Measurements from ENCODE around the gene EME2. TPM values are rescaled to one million over a fixed set of nuclear protein-coding genes. Genes with fewer than 3 reads are reported as not detected.

The EME2 gene
- total RNA-seq, 4 donors from 2014 or later = 5.5 to 10.4 (median 6.5) TPM

GRCh38 chr16:1734123-1734522 lies 38.5 kb upstream of the EME2 start:
- DNase-seq (ENCODE audit: extremely low spot score) = no peak
- Histone ChIP-seq H3K9me3 (no peaks in the 10 kb centered on the region), H3K27me3 (no peaks in the 10 kb centered on the region), H3K27ac (replicated peaks in 1 of 4) (no peak overlapping the region), H3K36me3 (peaks cover 27 to 59% (median 55%) of the 10 kb centered on the region in 4 donors), H3K4me1 (no peaks in the 10 kb centered on the region), H3K4me3 (no peak overlapping the region)
- TF ChIP-seq, protein P1, sequence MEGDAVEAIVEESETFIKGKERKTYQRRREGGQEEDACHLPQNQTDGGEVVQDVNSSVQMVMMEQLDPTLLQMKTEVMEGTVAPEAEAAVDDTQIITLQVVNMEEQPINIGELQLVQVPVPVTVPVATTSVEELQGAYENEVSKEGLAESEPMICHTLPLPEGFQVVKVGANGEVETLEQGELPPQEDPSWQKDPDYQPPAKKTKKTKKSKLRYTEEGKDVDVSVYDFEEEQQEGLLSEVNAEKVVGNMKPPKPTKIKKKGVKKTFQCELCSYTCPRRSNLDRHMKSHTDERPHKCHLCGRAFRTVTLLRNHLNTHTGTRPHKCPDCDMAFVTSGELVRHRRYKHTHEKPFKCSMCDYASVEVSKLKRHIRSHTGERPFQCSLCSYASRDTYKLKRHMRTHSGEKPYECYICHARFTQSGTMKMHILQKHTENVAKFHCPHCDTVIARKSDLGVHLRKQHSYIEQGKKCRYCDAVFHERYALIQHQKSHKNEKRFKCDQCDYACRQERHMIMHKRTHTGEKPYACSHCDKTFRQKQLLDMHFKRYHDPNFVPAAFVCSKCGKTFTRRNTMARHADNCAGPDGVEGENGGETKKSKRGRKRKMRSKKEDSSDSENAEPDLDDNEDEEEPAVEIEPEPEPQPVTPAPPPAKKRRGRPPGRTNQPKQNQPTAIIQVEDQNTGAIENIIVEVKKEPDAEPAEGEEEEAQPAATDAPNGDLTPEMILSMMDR (IDR thresholded peaks at IDR 0.05) = no peak
- TF ChIP-seq POLR2A (IDR thresholded peaks at IDR 0.05; ENCODE audit: low read depth) (no peak), POLR2AphosphoS5 (IDR thresholded peaks at IDR 0.05) (no peak)
- WGBS = no CpG with 5 or more reads among the region's 22 CpGs
- intact Hi-C loops (cut with DNase I) = no loop called here

- no peaks in the 10 kb centered on the region for H3K9me3 ChIP-seq
- no peak overlapping the region for H3K4me3 ChIP-seq
- no peak for DNase-seq (ENCODE audit: extremely low spot score)
- intact Hi-C loops (cut with DNase I) = no loop called here
- whole genome bisulfite sequencing = 98% methylated on average over 18 of the region's 22 CpGs
- no peaks in the 10 kb centered on the region for H3K4me1 ChIP-seq
- TF ChIP-seq, protein P1 (IDR thresholded peaks at IDR 0.05) = no peak
- TF ChIP-seq POLR2AphosphoS5 (IDR thresholded peaks at IDR 0.05) (no peak), EP300 (IDR thresholded peaks at IDR 0.05) (no peak), POLR2A (IDR thresholded peaks at IDR 0.05; ENCODE audit: low read depth) (no peak)
- H3K27me3 ChIP-seq = no peaks in the 10 kb centered on the region
- peaks cover 20 to 52% (median 48%) of the 10 kb centered on the region in 4 donors for H3K36me3 ChIP-seq
- no peak overlapping the region for H3K27ac ChIP-seq (replicated peaks in 1 of 4)
Measured at GRCh38 chr16:1734816-1735215, 37.8 kb upstream of the EME2 start.

- no peak for DNase-seq (ENCODE audit: extremely low spot score)
Measured at GRCh38 chr16:1740234-1740633, 32.4 kb upstream of the EME2 start.

DNA sequence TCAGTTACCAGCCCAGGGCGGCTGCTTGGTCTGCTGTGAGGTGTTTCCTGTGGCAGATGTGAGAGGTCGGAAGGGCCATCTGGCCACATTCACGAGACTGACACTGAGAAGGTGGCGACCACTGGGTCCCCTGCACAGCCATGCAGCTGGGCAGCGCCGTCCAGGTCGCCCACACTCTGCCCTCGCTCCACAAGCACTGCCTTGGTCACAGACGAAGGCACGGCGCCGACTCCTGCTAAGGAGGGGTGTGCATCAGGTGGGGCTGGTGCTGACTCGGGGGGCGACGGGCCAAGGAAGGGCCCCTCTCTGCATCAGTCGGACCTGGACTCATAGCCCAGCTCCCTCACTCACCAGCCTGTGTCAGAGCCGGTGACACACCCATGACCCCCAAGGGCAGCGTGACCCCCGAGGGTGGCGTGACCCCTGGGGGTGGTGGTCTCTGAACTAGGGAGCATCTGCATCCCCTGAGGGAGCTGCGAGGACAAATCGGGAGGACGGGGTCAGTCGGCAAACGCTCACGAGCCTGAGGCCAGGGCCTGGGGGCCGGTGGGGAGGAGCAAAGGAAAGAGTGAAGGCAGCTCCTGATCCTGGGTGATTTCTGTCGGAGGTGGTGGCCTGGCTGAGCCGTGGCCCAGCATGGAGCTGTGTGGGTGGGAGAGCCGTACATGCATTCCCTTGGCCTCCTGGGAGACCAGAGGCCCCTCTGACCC lies 31.7 kb upstream of the EME2 start:
- H3K4me1 ChIP-seq = no peaks in the 10 kb centered on the region
- H3K4me3 ChIP-seq = no peak overlapping the region
- intact Hi-C loops (cut with DNase I) = no loop called here
- H3K9me3 ChIP-seq = no peaks in the 10 kb centered on the region
- H3K27ac ChIP-seq (replicated peaks in 1 of 4) = no peak overlapping the region
- WGBS = 91% methylated on average over 18 of the region's 30 CpGs
- TF ChIP-seq, protein P1 (IDR thresholded peaks at IDR 0.05) = no peak
- TF ChIP-seq POLR2A (IDR thresholded peaks at IDR 0.05; ENCODE audit: low read depth) (no peak), POLR2AphosphoS5 (IDR thresholded peaks at IDR 0.05) (no peak), EP300 (IDR thresholded peaks at IDR 0.05) (no peak)
- no peak for DNase-seq (ENCODE audit: extremely low spot score)
- no peaks in the 10 kb centered on the region for H3K27me3 ChIP-seq
- peaks cover 6 to 55% (median 48%) of the 10 kb centered on the region in 4 donors for H3K36me3 ChIP-seq

More at GRCh38 chr16:1740234-1740633, 32.4 kb upstream of the EME2 start:
- TF ChIP-seq EP300 (IDR thresholded peaks at IDR 0.05) = no peak
- TF ChIP-seq POLR2A (IDR thresholded peaks at IDR 0.05; ENCODE audit: low read depth) = no peak
- TF ChIP-seq, protein P1 (IDR thresholded peaks at IDR 0.05) = no peak
- TF ChIP-seq POLR2AphosphoS5 (IDR thresholded peaks at IDR 0.05) = no peak
- Histone ChIP-seq H3K9me3 (no peaks in the 10 kb centered on the region), H3K4me1 (no peaks in the 10 kb centered on the region), H3K36me3 (peaks cover 6 to 48% (median 41%) of the 10 kb centered on the region in 4 donors), H3K27me3 (no peaks in the 10 kb centered on the region), H3K4me3 (no peak overlapping the region), H3K27ac (replicated peaks in 1 of 4) (no peak overlapping the region)
- intact Hi-C loops (cut with DNase I) = no loop called here
- WGBS = 94% methylated on average over 33 of the region's 33 CpGs
